Measurements from ENCODE around the gene PLXNA4.
"Not testable (repeated sequence)": the region's sequence is repeated elsewhere in the genome, so short reads cannot be mapped to it uniquely, and the experiment has no call there.

Gene PLXNA4

GRCh38 chr7:132165695-132166094 is 410.6 kb downstream of the PLXNA4 start:
- DNase-seq: not testable (repeated sequence)

- no peak for DNase-seq
These were observed 411.6 kb downstream of the PLXNA4 start for GRCh38 chr7:132164558-132165125.

GRCh38 chr7:132162556-132163144 is 413.6 kb downstream of the PLXNA4 start:
- DNase-seq: no peak

GRCh38 chr7:132161976-132162375 is 414.3 kb downstream of the PLXNA4 start:
- DNase-seq: no peak

GRCh38 chr7:132161533-132161915 is 414.7 kb downstream of the PLXNA4 start:
- DNase-seq: no peak

GRCh38 chr7:132160611-132161532 is 415.4 kb downstream of the PLXNA4 start:
- peak; percentile 73 for DNase-seq

GRCh38 chr7:132158841-132159240 is 417.4 kb downstream of the PLXNA4 start:
- DNase-seq: no peak

GRCh38 chr7:132158166-132158565 is 418.1 kb downstream of the PLXNA4 start:
- DNase-seq: no peak

GRCh38 chr7:132155715-132156114 is 420.6 kb downstream of the PLXNA4 start:
- DNase-seq: no peak

- no peak for DNase-seq
These were observed 421.4 kb downstream of the PLXNA4 start for GRCh38 chr7:132154695-132155471.

GRCh38 chr7:132154248-132154647 is 422.0 kb downstream of the PLXNA4 start:
- DNase-seq: no peak

GRCh38 chr7:132152131-132152889 is 424.0 kb downstream of the PLXNA4 start:
- DNase-seq: no peak

- DNase-seq: no peak
These were observed 425.6 kb downstream of the PLXNA4 start for GRCh38 chr7:132150711-132151110.

- no peak for DNase-seq
These were observed 426.6 kb downstream of the PLXNA4 start for GRCh38 chr7:132149436-132150304.

GRCh38 chr7:132148876-132149275 is 427.4 kb downstream of the PLXNA4 start:
- DNase-seq: no peak

GRCh38 chr7:132145466-132145865 is 430.8 kb downstream of the PLXNA4 start:
- DNase-seq: peak; percentile 86

- DNase-seq: no peak
These were observed 431.2 kb downstream of the PLXNA4 start for GRCh38 chr7:132145063-132145462.

- DNase-seq: no peak
These were observed 434.3 kb downstream of the PLXNA4 start for GRCh38 chr7:132142006-132142405.

- no peak for DNase-seq
These were observed 435.2 kb downstream of the PLXNA4 start for GRCh38 chr7:132141109-132141508.

- DNase-seq: peak; percentile 4
These were observed 435.9 kb downstream of the PLXNA4 start for GRCh38 chr7:132140341-132140740.

- DNase-seq: no peak
These were observed 437.5 kb downstream of the PLXNA4 start for GRCh38 chr7:132138817-132139216.
